ENCODE data around the gene ITPK1. TPM values are rescaled to one million over a fixed set of nuclear protein-coding genes. Genes with fewer than 3 reads are reported as not detected.

ITPK1 gene
- total RNA-seq, 2 donors from 2014 or later = 53.4 to 61.8 TPM

- ATAC-seq (replicated peaks in 1 of 2) (no peak), DNase-seq (no peak)
- no peaks in the 10 kb centered on the region for H3K27me3 Mint-ChIP-seq (ENCODE audit: low read depth)
- H3K4me1 Mint-ChIP-seq (ENCODE audit: low read depth) = no peaks in the 10 kb centered on the region
- H3K36me3 Mint-ChIP-seq (ENCODE audit: insufficient read depth in 2 of 2) = no peaks in the 10 kb centered on the region
- no peaks in the 10 kb centered on the region for H3K9me3 Mint-ChIP-seq
- no peak overlapping the region for H3K27ac Mint-ChIP-seq
- H3K4me3 Mint-ChIP-seq = no peak overlapping the region
These were observed 153.5 kb downstream of the ITPK1 start for GRCh38 chr14:92962031-92962830.

DNA sequence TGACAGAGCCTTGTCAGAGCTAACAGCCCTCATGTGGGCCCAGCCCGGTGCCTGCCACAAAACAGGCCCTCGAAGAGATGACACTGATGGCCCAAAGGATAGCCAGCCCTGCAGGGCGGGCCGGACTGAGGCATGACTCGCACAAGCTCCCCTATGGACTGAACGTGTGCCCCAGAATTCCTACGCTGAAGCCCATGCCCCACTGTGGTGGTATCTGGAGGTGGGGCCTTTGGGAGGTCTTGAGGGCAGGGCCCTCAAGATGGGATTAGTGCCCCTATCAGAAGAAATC lies 154.2 kb downstream of the ITPK1 start:
- Mint-ChIP-seq H3K36me3 (ENCODE audit: insufficient read depth in 2 of 2) (no peaks in the 10 kb centered on the region), H3K27ac (no peak overlapping the region), H3K9me3 (no peaks in the 10 kb centered on the region)

GRCh38 chr14:92960706-92961566 lies 154.8 kb downstream of the ITPK1 start:
- ATAC-seq (replicated peaks in 1 of 2) = no peak
- Mint-ChIP-seq H3K27me3 (ENCODE audit: low read depth) (no peaks in the 10 kb centered on the region), H3K4me3 (no peak overlapping the region), H3K36me3 (ENCODE audit: insufficient read depth in 2 of 2) (no peaks in the 10 kb centered on the region), H3K4me1 (ENCODE audit: low read depth) (no peaks in the 10 kb centered on the region), H3K27ac (no peak overlapping the region), H3K9me3 (no peaks in the 10 kb centered on the region)
- no peak for DNase-seq

More for the DNA sequence above, 154.2 kb downstream of the ITPK1 start:
- Mint-ChIP-seq H3K4me1 (ENCODE audit: low read depth) (no peaks in the 10 kb centered on the region), H3K27me3 (ENCODE audit: low read depth) (no peaks in the 10 kb centered on the region), H3K4me3 (no peak overlapping the region)
- DNase-seq (no peak), ATAC-seq (replicated peaks in 1 of 2) (no peak)

GRCh38 chr14:92959761-92960680 lies 155.7 kb downstream of the ITPK1 start:
- no peak overlapping the region for H3K4me3 Mint-ChIP-seq
- H3K27me3 Mint-ChIP-seq (ENCODE audit: low read depth) = no peaks in the 10 kb centered on the region
- no peak for ATAC-seq (replicated peaks in 1 of 2)
- no peaks in the 10 kb centered on the region for H3K36me3 Mint-ChIP-seq (ENCODE audit: insufficient read depth in 2 of 2)
- H3K27ac Mint-ChIP-seq = no peak overlapping the region
- H3K4me1 Mint-ChIP-seq (ENCODE audit: low read depth) = no peaks in the 10 kb centered on the region
- DNase-seq = no peak
- H3K9me3 Mint-ChIP-seq = no peaks in the 10 kb centered on the region

DNA sequence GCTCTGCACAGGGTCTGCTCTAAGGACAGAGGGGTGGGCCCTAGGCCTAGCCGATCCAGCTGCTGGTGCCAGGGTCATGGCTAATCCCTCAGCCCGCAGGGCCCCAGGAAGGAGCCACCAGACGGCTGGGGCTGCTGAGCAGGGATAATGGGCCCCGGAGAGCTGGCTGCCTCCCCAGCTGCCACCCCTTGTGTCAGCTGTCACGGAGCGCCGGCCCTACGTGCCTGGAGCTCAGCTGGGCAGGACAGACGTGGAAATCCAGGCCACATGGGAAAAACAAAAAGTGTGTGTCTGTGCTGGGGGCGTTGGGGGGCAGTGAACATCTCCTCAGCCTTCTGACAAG lies 156.6 kb downstream of the ITPK1 start:
- Mint-ChIP-seq H3K27ac (no peak overlapping the region), H3K36me3 (ENCODE audit: insufficient read depth in 2 of 2) (no peaks in the 10 kb centered on the region), H3K4me1 (ENCODE audit: low read depth) (no peaks in the 10 kb centered on the region), H3K9me3 (no peaks in the 10 kb centered on the region), H3K4me3 (no peak overlapping the region), H3K27me3 (ENCODE audit: low read depth) (no peaks in the 10 kb centered on the region)
- DNase-seq = no peak
- ATAC-seq (replicated peaks in 1 of 2) = no peak

GRCh38 chr14:92958373-92959188 lies 157.1 kb downstream of the ITPK1 start:
- ATAC-seq (replicated peaks in 1 of 2) (no peak), DNase-seq (no peak)
- H3K27ac Mint-ChIP-seq = no peak overlapping the region
- no peaks in the 10 kb centered on the region for H3K27me3 Mint-ChIP-seq (ENCODE audit: low read depth)
- H3K36me3 Mint-ChIP-seq (ENCODE audit: insufficient read depth in 2 of 2) = no peaks in the 10 kb centered on the region
- H3K4me1 Mint-ChIP-seq (ENCODE audit: low read depth) = no peaks in the 10 kb centered on the region
- no peak overlapping the region for H3K4me3 Mint-ChIP-seq
- no peaks in the 10 kb centered on the region for H3K9me3 Mint-ChIP-seq

GRCh38 chr14:92956961-92957360 lies 158.8 kb downstream of the ITPK1 start:
- Mint-ChIP-seq H3K4me1 (ENCODE audit: low read depth) (peaks cover 4% of the 10 kb centered on the region), H3K4me3 (no peak overlapping the region), H3K36me3 (ENCODE audit: insufficient read depth in 2 of 2) (no peaks in the 10 kb centered on the region), H3K27ac (no peak overlapping the region), H3K9me3 (no peaks in the 10 kb centered on the region), H3K27me3 (ENCODE audit: low read depth) (no peaks in the 10 kb centered on the region)
- ATAC-seq (replicated peaks in 1 of 2) (no peak), DNase-seq (no peak)

DNA sequence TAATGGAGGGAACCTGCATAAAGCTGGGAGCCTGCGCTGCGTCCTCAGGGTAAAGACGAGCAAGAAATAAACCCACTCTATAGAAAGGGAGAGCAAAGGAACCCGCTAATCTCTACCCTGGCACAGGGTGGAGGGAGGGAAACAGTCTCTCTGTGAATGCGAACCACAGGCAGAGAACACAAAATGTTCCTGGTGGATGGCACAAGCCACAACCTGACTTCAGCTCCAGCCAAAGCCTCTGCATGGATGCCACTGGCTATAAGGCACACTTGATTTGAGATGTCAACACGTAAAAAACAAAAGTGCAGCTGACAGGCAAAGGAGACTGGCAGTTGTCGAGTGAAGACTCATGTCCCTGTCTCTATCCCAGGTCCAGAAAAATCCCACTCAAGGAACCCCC lies 160.3 kb downstream of the ITPK1 start:
- H3K4me3 Mint-ChIP-seq = no peak overlapping the region
- H3K4me1 Mint-ChIP-seq (ENCODE audit: low read depth) = peaks cover 7% of the 10 kb centered on the region
- no peaks in the 10 kb centered on the region for H3K36me3 Mint-ChIP-seq (ENCODE audit: insufficient read depth in 2 of 2)
- H3K27ac Mint-ChIP-seq = peak overlapping the region; percentile 14
- ATAC-seq (replicated peaks in 1 of 2) (no peak), DNase-seq (no peak)
- H3K9me3 Mint-ChIP-seq = no peaks in the 10 kb centered on the region
- no peaks in the 10 kb centered on the region for H3K27me3 Mint-ChIP-seq (ENCODE audit: low read depth)

GRCh38 chr14:92954933-92955332 lies 160.8 kb downstream of the ITPK1 start:
- H3K27me3 Mint-ChIP-seq (ENCODE audit: low read depth) = no peaks in the 10 kb centered on the region
- peak overlapping the region; percentile 14 for H3K27ac Mint-ChIP-seq
- ATAC-seq (replicated peaks in 1 of 2) (no peak), DNase-seq (no peak)
- no peaks in the 10 kb centered on the region for H3K9me3 Mint-ChIP-seq
- H3K36me3 Mint-ChIP-seq (ENCODE audit: insufficient read depth in 2 of 2) = no peaks in the 10 kb centered on the region
- H3K4me3 Mint-ChIP-seq = no peak overlapping the region
- H3K4me1 Mint-ChIP-seq (ENCODE audit: low read depth) = peaks cover 7% of the 10 kb centered on the region

GRCh38 chr14:92953526-92953925 lies 162.2 kb downstream of the ITPK1 start:
- H3K36me3 Mint-ChIP-seq (ENCODE audit: insufficient read depth in 2 of 2) = no peaks in the 10 kb centered on the region

DNA sequence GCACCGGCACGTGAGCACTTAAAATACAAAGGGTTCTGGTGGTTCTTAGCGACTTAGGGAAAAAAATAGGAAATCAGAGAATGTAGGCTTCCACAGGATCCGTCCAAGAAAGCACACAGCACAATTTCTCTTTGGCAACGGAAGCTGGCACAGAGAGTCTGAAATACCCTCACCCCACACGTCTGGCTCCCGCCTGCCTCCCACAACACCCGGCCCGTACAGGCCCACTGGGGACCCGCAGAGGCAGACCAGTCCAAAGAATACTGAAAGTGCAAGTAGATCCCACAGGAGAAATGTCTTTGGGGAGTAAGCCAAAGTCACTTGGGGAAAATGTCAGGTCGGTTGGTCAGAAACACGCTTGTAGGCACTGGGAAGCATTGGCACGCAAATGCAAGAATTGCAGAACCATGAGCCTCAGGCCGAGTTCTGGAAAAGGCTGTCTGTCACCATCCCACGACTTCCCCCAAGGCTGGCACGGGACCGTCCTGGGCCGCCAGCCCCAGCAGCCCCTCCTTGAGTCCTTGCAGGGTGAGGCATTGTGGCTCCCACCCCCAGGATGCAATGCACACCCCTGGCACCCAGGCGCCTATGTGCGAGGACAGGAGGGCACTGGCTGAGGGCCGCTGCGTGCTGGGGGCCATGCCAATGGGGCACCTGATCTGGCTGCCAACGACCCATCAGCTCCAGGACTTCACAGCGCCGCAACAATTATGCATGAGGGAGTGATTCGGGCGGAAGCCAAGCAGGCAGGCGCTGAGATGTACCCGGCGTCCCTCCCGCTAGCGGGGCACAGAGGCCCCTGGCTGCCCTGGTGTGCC lies 163.0 kb downstream of the ITPK1 start:
- no peak for ATAC-seq (replicated peaks in 1 of 2)
- Mint-ChIP-seq H3K4me1 (ENCODE audit: low read depth) (peaks cover 7% of the 10 kb centered on the region), H3K27me3 (ENCODE audit: low read depth) (no peaks in the 10 kb centered on the region), H3K36me3 (ENCODE audit: insufficient read depth in 2 of 2) (no peaks in the 10 kb centered on the region), H3K27ac (no peak overlapping the region), H3K9me3 (no peaks in the 10 kb centered on the region), H3K4me3 (no peak overlapping the region)
- no peak for DNase-seq

More at GRCh38 chr14:92953526-92953925, 162.2 kb downstream of the ITPK1 start:
- H3K27me3 Mint-ChIP-seq (ENCODE audit: low read depth) = no peaks in the 10 kb centered on the region
- ATAC-seq (replicated peaks in 1 of 2) = no peak
- H3K27ac Mint-ChIP-seq = no peak overlapping the region
- no peak overlapping the region for H3K4me3 Mint-ChIP-seq
- H3K9me3 Mint-ChIP-seq = no peaks in the 10 kb centered on the region
- DNase-seq = no peak
- H3K4me1 Mint-ChIP-seq (ENCODE audit: low read depth) = peaks cover 7% of the 10 kb centered on the region

All from activated T-cell treated with anti-CD3 and anti-CD28 coated beads, Interleukin-2, amount 50 U/mL, for 72 hours (primary cell).